Suppressor macrophage (primary cell): Measurements from ENCODE around the gene LRSAM1.
A peak's percentile ranks its signal among the peaks of the same experiment; 100 is the strongest.

Source experiments
- DNase-seq, 4 experiments: peaks; one replicate each; pipeline ENCODE4 v3.0.0-alpha.2; 2020 to 2022

The LRSAM1 gene

GRCh38 chr9:127536499-127536898 lies 85.2 kb downstream of the LRSAM1 start:
- DNase-seq: no peak

- DNase-seq: no peak
Measured at GRCh38 chr9:127537014-127537413, 85.7 kb downstream of the LRSAM1 start.

GRCh38 chr9:127537792-127538191 lies 86.5 kb downstream of the LRSAM1 start:
- no peak for DNase-seq

- DNase-seq: no peak
Measured at GRCh38 chr9:127538849-127539258, 87.5 kb downstream of the LRSAM1 start.

- no peak for DNase-seq
Measured at GRCh38 chr9:127539259-127539981, 88.1 kb downstream of the LRSAM1 start.

GRCh38 chr9:127539982-127540663 lies 88.8 kb downstream of the LRSAM1 start:
- DNase-seq: no peak

GRCh38 chr9:127540664-127541041 lies 89.3 kb downstream of the LRSAM1 start:
- DNase-seq: no peak

- no peak for DNase-seq
Measured at GRCh38 chr9:127541176-127541575, 89.9 kb downstream of the LRSAM1 start.

- peak; percentile 23 to 69 (median 62) for DNase-seq
Measured at GRCh38 chr9:127541865-127542264, 90.6 kb downstream of the LRSAM1 start.

GRCh38 chr9:127543221-127543620 lies 91.9 kb downstream of the LRSAM1 start:
- DNase-seq: no peak

- DNase-seq: no peak
Measured at GRCh38 chr9:127543973-127544533, 92.7 kb downstream of the LRSAM1 start.

- DNase-seq: peak; percentile 51 to 72 (median 66)
Measured at GRCh38 chr9:127545196-127546124, 94.2 kb downstream of the LRSAM1 start.

GRCh38 chr9:127546125-127546832 lies 95.0 kb downstream of the LRSAM1 start:
- DNase-seq: no peak

GRCh38 chr9:127548352-127548881 lies 97.1 kb downstream of the LRSAM1 start:
- peak in 3 of 4 experiments; percentile 49 to 63 (median 57) for DNase-seq

GRCh38 chr9:127549218-127549617 lies 97.9 kb downstream of the LRSAM1 start:
- no peak for DNase-seq

GRCh38 chr9:127549751-127550150 lies 98.4 kb downstream of the LRSAM1 start:
- DNase-seq: no peak

- DNase-seq: no peak
Measured at GRCh38 chr9:127550282-127550681, 99.0 kb downstream of the LRSAM1 start.

GRCh38 chr9:127550751-127551150 lies 99.4 kb downstream of the LRSAM1 start:
- peak; percentile 57 to 69 (median 64) for DNase-seq
